EL (cell line): ENCODE measurements around the gene RGS17.
"Not testable (repeated sequence)": the region's sequence is repeated elsewhere in the genome, so short reads cannot be mapped to it uniquely, and the experiment has no call there.

Source experiments
- DNase-seq: peaks from one replicate; pipeline ENCODE4 v3.0.0-alpha.2; 2016

The RGS17 gene

GRCh38 chr6:152982904-152983636, 148.0 kb downstream of the RGS17 start, which contains the start of gene FBXO5:
Gene FBXO5, minus strand, starts transcription at chr6:152983041. Its CDS starts 82 bp downstream, at chr6:152982959.
- DNase-seq = peak; percentile 98

GRCh38 chr6:152981989-152982903, 148.8 kb downstream of the RGS17 start:
- DNase-seq = no peak

- DNase-seq = no peak
Measured at GRCh38 chr6:152981219-152981618, 149.9 kb downstream of the RGS17 start.

GRCh38 chr6:152980656-152981055, 150.4 kb downstream of the RGS17 start:
- DNase-seq = no peak

- DNase-seq = no peak
Measured at GRCh38 chr6:152979116-152979515, 152.0 kb downstream of the RGS17 start.

- DNase-seq = no peak
Measured at GRCh38 chr6:152978058-152978457, 153.0 kb downstream of the RGS17 start.

- no peak for DNase-seq
Measured at GRCh38 chr6:152977556-152977955, 153.5 kb downstream of the RGS17 start.

GRCh38 chr6:152976749-152977148, 154.3 kb downstream of the RGS17 start:
- no peak for DNase-seq

GRCh38 chr6:152975204-152975915, 155.7 kb downstream of the RGS17 start:
- no peak for DNase-seq

GRCh38 chr6:152973916-152974315, 157.2 kb downstream of the RGS17 start:
- DNase-seq = no peak

GRCh38 chr6:152969688-152970418, 161.2 kb downstream of the RGS17 start:
- no peak for DNase-seq

GRCh38 chr6:152966168-152966894, 164.8 kb downstream of the RGS17 start:
- not testable (repeated sequence) for DNase-seq

GRCh38 chr6:152959333-152959732, 171.7 kb downstream of the RGS17 start:
- no peak for DNase-seq

GRCh38 chr6:152957796-152958195, 173.3 kb downstream of the RGS17 start:
- no peak for DNase-seq
